ENCODE data around the gene CYP2A13.
A peak's percentile ranks its signal among the peaks of the same experiment; 100 is the strongest.
"Not testable (repeated sequence)": the region's sequence is repeated elsewhere in the genome, so short reads cannot be mapped to it uniquely, and the experiment has no call there.

The CYP2A13 gene

DNA sequence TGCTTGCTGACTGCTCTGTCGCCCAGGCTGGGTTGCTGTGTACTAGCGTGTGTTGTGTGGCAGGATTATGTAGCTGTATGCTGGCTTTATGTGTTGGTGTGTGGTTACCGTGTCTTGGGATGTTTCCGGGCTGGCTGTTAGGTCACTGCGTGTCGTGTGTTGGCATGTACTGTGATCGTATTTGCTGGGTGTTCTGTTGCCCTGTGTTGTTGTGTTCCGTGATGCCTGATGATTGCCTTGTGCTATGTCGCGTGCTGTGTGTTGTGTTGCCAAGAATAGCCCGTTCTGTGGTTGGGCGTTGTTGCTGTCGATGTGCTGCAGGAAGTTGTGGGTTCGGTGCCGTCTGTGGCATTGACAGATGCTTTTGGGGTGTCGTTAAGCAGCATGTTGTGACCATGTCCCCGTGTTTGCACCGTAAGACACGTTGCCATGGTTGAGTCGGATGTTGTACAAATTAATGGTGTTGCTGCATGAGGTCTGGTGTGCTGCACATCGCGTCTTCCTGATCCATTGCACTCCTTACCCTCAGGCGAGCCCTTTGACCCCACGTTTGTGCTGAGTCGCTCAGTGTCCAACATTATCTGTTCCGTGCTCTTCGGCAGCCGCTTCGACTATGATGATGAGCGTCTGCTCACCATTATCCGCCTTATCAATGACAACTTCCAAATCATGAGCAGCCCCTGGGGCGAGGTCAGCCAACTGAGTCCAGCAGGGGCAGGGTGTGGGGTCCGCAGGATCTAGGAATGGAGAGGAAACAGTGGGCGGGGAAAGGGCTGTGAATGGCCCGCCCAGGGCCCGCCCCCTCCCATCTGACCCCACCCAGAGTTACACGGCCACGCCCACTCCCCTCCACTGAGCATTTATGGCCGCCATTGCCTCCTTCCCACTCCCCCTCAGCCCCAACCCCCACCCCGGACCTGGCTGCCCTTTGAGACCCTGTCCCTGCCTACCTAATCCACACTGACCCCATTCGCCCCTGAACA is 33.0 kb downstream of the CYP2A13 start:
- not testable (repeated sequence) for DNase-seq

DNA sequence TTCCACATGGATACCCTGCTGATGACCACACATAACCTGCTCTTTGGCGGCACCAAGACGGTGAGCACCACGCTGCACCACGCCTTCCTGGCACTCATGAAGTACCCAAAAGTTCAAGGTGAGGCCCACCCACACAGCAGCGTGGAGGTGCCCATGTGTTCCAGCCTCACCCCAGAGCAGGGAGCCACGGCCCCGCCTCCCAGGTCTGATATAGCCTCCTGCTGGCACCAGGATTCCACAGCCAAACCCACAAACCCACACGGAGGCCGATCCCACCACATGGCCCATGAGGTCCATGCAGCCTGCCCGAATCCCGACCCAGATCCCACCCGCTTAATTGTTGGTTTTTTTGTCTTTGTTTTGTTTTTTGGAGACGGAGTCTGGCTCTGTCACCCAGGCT is 34.6 kb downstream of the CYP2A13 start:
- not testable (repeated sequence) for DNase-seq

DNA sequence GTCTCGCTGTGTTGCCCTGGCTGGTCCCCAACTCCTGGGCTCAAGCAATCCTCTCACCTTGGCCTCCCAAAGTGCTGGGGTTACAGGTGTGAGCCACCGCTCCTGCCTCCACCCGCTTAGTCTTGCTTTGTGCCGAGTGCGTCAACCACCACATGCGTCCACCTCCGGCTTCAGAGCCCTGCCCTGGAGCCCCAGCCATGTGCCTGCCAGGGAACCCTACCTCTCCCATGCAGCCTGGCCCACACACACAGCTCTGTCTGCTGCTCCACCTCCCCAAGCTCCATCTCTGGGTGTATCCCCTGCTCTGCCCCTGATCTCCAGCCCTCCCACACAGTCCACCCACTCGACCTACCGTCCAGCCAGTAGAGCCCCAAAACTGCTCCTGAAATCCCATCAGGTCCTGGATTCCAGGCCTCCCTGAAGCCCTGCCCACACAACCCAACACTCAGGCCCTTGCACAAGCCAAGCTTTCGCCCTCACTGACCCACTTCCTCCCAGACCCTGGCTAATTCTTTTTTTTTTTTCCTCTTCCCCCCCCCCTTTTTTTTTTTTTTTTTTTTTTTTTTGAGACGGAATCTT is 35.6 kb downstream of the CYP2A13 start:
- no peak for DNase-seq

DNA sequence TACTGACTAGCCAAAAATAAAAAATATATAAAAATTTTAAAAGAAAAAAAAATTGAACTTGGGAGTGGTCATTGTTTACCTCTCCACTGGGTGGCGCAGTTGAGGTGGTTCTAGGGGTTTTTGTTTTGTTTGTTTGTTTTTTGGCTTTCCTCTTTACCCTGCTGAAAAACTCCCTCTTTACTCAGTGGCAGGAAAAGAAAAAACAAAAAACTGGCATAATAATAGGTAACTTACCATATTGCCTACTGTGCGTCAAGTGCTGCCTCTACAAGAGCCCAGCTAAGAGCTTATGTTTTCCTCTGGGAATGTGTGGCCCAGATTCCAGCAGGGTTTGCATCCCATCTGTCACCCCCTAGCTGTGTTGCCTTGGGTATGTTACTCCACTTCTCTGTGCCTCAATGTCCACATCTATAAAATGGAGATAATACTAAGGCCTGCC is 38.5 kb downstream of the CYP2A13 start:
- not testable (repeated sequence) for DNase-seq

DNA sequence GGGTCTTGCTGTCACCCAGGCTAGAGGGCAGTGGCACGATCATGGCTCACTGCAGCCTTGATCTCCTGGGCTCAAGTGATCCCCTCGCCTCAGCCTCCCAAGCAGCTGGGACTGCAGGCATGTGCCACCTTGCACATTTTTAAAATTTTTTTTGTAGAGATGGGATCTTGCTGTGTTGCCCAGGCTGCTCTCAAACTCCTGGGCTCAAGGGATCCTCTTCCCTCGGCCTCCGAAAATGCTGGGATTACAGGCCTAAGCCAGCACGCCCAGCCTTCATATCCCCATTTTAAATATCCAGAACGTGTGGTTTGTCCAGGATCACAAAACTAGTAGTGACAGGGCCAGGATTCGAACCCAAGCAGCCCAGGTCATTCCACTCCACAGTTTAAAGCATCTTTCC is 39.1 kb downstream of the CYP2A13 start:
- not testable (repeated sequence) for DNase-seq

DNA sequence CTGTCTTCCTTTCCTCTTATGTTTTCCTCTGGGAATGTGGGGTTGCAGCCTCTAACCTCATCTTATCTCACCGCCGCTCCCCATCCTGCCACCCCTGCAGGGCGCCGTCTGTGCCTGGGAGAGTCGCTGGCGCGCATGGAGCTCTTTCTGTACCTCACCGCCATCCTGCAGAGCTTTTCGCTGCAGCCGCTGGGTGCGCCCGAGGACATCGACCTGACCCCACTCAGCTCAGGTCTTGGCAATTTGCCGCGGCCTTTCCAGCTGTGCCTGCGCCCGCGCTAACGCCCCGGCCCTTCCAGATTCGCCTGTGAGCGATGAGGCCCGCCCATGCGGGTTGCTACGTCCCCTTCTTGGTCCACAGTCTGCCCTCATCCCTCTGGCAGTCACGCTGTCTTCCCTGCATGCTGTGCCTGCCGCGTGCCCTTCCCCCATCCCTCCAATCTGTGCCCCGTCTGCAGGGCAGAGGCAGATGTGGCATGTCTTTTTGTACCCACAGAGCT is 39.6 kb downstream of the CYP2A13 start:
- DNase-seq, result not testable (repeated sequence)

DNA sequence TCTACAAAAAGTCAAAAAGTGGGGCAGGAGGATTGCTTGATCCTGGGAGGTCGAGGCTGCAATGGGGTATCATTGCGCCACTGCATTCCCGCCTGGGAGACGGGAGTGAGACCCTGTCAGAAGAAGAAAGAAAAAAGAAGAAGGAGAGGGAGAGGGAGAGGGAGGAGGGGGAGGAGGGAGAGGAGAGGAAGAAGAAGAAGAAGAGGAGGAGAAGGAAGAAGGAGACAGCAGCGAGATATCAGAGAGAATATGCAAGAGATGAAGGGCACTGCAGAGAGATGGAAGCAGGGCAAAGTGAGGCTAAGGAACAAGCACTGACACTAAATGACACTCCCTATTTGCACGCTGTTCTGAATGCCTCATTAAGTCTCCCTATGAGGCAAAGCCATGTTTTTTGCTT is 40.4 kb downstream of the CYP2A13 start:
- DNase-seq, result no peak

DNA sequence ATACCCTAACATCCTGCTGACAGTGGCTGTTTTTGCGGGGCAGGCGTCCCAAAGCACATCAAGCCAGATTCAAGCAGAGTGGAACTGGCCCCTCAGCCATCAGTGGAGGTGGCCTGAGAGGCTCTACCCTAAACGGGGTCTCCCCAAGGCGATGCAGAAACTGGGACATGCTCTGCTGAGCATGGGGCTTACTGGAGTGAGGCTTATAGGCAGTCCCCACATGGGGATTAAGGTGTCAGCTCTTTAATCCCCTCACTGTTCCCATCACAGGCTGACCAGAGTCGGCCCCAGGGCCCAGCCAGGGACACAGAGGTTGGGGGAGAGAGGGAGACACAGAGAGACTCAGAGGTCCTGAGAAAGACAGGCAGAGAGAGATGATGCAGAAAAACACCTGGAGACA is 42.9 kb downstream of the CYP2A13 start:
- no peak for DNase-seq

DNA sequence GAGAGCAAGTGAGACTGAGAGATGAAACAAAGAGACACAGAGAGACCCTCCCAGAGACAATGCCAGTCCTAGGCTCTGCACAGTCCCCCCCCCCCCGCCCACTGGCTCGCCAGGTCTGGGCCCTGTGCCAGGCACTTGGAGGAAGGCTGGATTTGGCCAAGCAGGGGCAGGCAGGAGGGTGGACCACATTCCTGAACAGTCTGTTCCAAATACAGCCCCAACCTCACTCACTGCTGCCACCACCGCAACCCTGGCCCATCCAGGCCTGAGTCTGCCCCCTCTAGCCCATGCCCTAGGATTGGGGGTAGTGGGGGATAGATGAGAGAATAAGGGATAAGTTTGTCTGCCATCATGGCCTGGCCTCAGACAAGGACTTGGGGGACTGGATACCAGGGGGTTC is 45.0 kb downstream of the CYP2A13 start:
- DNase-seq, result no peak

DNA sequence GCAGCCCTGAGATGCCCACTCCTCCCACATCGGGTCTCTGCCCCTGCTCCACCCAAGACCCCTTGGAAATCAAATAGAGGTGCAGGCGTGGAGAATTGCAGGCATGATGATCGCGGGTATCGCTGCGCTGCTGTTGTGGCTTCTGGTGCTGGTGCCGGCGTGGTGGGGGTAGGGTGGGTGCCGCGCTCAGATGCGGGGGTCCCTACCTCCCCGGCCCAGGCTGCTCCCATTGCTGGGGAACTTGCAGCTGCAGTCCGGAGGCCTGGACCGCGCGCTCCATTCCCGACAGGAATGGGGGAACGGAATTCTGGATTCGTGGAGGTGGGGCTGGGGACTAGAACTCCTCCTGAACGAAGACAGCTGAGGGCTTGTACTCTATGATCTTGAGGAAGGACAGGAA is 46.4 kb downstream of the CYP2A13 start:
- no peak for DNase-seq

DNA sequence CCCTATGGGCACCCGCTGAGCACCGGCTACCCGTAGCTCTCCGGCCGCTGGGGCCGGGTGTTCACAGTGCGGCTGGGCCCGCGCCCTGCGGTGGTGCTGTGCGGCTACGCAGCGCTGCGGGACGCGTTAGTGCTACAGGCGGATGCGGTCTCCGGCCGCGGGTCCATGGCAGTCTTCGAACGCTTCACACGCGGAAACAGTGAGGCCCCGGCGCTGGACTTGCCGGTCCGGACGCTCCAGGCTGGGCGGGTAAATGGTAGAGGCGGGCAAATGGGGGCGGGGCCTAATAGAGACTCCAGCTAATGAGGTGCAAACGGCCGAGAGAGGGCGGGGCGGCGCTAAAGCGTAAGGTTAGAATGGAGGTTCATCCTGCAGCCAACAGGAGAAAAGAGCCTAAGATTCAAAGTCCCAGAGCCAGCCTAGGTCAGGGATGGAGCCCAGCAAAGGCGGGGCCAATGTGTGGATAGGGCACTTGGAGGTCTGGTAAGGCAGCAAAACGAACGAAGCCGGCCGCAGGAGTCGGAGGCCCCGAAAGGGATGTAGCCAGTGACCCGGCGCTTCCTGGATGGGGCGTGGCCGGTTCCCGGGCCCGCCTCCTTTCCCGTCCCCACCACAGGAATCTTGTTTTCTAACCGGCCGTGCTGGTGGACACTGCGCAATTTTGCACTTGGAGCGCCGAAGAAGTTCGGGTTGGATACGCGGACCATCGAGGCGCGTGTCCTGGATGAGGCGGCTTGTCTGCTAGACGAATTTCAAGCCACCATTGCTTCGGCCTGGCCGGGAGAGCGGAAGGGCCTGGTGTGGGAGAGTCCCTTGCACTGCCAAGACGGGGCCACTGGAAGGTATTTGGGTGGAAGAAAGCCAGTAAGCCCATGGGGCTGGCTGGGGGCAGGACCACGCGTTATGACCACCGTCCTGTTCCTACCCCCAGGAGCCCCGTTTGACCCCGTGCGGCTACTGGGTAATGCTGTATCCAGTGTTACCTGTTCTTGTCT is 47.4 kb downstream of the CYP2A13 start:
- not testable (repeated sequence) for DNase-seq

DNA sequence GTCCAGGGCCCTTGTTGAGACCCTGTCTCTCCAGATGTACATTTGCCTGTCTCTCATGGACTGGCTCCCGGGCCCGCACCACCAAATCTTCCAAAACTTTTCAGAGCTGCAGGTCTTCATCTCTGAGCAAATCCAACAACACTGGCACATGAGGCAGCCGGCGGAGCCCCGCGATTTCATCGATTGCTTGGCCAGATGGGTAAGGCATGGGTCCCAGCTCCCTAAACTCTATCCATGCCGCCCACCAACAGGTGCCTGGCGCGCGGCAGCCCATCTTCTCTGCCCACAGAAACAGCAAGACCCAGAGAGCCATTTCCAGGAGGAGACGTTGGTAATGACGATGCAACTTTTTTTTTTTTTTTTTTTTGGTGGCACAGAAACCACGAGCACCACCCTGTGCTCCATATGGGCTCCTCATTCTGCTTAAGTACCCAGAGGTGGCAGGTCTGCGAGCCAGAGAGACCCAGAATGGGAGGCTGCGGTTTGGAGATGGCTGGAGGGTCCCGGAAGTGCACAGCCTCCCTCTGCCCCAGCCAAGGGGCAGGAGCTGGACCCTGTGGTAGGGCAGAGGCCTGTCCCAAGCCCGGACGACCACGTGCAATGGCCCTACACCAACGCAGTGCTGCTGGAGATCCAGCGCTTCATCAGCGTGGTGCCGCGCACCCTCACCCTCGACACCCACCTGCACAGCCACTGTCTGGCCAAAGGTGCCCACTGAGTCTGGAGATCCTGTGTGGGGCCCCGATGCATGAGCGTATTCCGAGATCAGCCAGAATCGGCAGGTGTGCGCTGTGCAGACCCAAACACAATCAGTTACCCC is 48.6 kb downstream of the CYP2A13 start:
- no peak for DNase-seq

DNA sequence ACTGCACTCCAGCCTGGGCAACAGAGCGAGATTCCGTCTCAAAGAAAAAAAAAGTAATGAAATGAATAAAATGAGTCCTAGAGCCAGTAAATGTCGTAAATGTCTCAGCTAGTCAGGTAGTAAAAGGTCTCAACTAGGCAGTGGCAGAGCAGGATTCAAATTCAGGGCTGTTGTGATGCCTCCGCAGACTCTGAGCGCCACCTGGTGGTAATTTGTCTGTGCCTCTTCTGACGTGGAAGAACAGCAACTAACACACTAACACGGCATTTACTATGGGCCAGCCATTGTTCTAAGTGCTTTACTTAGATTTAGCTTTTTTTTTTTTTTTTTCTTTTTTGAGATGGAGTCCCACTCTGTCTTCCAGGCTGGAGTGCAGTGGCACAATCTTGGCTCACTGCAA is 56.2 kb downstream of the CYP2A13 start:
- peak in 1 of 2 experiments; percentile 15 for DNase-seq
